ENCODE results near the gene TXNRD1.
"Not testable (repeated sequence)": the region's sequence is repeated elsewhere in the genome, so short reads cannot be mapped to it uniquely, and the experiment has no call there.

The TXNRD1 gene

DNA sequence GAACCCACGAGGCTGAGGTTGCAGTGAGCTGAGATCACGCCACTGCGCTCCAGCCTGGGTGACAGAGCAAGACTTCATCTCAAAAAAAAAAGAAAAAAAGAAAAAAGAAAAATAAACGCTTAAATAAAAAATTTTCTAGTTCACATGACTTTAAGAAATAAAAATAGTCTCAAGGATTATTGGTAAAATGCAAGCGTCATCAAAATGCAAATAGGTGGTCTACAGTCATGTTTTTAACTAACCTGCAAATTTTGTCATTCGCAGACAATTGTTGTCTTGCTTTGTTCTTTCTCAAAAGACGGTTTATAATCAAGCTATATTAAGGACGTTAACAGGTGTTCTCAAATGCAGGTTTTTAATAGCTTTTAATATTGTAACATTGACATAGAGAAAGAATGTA lies 22.4 kb downstream of the TXNRD1 start:
- no peak for DNase-seq (ENCODE audit: low read depth)

DNA sequence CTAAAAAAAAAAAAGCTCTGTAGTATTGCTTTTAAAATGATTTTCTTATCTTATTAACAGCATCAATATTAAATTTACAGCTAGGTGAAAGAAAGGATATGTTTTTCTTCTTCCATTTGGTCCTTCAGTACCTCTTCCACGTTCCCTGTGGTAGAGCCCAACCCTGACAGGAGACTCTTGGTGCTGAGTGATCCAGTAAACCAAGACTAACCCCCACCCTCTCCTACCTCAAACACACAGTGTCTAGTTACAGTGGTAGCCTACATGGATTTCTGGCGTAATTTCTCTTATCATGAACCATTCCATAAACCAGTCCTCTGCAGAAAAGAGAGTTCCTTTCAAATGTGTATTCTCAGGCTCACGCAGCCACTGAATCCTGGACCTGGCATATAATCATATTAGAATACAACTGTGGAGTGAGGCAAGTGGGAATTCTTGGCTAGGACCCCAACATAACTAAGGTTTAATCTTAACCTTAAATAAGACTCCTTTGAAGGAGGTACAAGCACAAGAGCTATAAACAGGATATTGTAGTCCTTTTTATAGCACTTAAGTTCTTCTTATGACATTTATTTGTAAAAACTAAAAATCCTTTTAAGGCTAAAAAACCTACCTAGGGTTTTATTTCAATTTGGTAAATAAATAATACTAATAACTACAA lies 27.1 kb downstream of the TXNRD1 start:
- DNase-seq (ENCODE audit: low read depth), result no peak

DNA sequence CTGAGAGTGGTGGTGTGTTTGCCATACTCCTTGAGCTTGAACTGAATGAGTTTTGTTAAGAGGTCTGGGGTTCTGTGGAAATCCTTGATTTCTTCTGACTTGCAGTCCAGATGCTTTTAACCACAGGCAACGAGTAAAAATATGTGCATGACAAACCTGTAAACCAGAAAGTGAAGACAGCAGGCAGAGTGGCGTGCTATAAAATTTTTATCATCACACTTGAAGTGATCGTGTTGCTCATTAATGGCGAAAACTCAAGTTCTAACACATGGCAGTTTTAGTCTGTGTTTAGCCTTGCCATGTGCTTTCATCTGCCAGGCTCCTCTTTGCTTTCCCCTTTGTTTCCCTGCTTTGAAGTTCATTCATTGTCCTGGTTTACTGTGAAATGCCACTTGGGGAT lies 28.0 kb downstream of the TXNRD1 start:
- DNase-seq (ENCODE audit: low read depth), result no peak

DNA sequence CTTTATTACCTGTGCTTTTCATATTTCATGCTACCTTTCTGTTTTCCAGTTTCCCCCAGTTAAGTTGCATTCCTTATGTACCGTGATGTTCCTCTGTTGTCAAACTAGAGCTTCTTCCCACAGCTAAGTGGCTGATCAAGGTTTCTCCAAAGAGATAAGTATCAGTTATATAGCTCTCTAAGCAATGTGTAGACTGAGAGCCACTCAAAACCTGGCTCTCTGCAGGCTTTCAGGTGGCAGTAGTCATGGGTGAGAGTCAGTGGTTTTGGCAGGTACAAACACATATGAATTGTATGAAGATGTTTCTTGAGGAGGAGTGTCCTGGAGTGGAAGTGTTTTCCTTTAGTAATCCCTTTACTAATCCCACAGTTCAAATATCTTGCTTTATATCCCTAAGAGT lies 28.4 kb downstream of the TXNRD1 start:
- DNase-seq (ENCODE audit: low read depth), result no peak

DNA sequence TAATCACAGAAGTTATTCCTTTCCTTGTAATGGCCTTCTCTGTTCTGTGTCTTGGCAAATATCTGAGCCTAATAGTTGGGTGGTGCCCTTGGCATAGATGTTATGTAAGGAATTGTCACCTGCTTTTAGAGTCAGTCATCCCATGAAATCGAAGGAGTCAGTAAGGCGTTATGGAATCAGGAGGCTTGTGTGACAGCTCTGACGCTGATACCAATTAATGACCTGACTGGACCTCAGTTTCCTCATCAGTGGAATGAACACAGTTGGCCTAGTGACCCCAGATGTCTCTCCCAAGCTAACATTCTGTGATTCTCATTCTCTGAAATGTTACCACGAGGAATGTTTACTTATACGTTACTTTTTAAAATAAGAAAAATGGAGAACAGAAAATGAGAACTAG lies 32.1 kb downstream of the TXNRD1 start:
- DNase-seq (ENCODE audit: low read depth), result no peak

DNA sequence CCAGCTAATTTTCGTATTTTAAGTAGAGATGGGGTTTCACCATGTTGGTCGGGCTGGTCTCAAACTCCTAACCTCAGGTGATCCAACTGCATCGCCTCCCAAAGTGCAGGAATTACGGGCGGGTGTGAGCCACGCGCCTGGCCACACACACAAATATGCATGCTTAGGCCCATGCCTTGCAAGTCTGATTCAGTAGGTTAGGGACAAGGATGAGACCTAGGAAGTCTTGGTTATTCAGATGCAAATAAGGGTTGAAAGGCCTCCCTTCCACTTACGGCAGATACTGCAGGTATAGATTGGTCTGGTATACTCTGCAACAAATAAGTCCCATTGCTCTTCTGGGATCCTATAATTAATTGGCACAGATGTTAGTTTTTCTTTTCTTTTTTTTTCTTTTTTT lies 32.9 kb downstream of the TXNRD1 start:
- no peak for DNase-seq (ENCODE audit: low read depth)

DNA sequence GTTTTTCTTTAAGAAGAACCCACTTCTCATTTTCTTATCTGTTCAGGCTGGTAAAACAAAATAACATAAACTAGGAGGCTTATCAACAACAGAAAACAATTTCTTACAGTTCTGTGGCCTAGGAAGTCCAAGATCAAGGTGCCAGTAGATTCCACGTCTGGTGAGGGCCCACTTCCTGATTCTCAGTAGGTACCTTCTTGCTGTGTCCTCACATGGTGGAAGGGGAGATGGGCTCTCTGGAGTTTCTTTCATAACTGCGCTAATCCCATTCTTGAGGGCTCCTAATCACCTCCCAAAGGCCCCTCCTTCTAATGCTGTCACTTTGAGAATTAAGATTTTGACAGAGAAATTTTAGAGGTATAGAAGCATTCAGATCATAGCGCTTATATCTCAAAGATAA lies 33.4 kb downstream of the TXNRD1 start:
- no peak for DNase-seq (ENCODE audit: low read depth)

DNA sequence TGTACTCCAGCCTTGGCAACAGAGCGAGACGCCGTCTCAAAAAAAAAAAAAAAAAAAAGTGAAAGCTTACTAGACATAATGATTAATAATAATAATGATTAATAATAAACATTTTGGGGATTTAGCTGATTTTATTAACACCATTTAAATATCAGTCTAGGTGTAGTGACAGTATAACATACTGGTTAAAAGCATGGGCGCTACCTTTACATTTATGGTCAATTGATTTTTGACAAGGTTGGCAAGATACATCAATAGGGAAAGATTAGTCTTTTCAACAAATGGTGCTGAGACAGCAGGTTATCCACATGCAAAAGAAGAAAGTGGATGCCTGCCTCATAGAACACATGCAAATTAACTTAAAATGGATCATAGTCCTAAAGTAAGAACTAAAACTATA lies 34.3 kb downstream of the TXNRD1 start:
- DNase-seq (ENCODE audit: low read depth), result no peak

DNA sequence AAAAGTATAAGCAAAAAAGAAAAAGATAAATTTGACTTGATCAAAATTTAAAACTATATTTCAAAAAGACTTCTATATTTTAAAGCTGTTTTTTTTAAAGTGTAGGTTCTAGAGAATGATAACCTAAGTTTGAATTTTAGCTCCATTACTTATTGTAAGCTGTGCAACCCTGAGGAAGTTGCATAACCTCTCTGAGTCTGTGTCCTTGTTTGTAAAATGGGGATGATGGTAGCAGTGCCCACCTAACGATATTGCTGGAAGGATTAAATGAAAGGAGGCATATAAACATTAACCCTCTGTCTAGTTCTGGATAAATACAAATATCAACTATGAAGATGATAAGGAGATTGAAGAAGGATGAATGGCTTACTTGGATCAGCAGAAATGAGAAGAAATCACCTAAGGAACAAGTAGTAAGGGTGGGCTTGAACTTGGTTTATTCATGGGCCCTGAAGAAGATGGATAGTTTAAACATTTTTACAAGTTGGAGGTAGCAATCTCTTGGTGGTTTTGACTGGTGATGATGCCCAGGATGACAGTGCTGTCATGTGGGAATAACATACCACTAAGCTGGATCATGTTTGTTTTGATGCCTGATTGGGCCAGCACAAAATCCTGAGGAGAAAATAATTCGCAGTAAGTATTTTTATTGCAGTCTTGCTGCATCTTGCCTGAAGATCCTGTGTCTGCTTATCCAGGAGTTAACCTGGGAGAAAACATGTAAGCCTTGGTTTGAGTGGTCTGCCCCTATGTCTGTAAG lies 35.0 kb downstream of the TXNRD1 start:
- DNase-seq (ENCODE audit: low read depth), result no peak

DNA sequence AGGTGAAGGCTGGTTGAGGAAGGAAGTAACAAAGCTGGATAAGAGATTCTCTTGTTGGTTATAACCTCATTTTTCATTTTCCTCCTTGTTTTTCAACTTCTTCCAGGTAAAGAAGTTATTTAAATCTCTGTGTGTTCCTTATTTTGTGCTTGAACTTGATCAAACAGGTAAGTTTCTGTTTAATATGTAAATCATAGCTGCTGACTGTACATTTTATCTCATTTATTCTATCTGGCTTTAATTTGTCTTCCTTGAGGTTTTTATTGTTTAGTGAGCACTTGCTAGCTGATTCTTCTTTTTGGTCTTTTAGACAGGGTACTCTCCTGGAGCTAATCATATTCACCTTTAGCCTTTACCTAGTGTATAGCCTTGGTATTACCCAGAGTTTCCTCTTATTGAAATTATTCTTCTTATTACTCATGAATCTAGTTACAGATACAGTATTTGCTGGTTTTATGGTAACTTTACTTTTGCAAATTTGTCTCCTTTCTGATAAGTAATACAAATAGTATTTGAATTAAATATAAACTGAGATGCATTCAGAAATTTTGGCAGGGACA lies 42.4 kb downstream of the TXNRD1 start:
- no peak for DNase-seq (ENCODE audit: low read depth)

DNA sequence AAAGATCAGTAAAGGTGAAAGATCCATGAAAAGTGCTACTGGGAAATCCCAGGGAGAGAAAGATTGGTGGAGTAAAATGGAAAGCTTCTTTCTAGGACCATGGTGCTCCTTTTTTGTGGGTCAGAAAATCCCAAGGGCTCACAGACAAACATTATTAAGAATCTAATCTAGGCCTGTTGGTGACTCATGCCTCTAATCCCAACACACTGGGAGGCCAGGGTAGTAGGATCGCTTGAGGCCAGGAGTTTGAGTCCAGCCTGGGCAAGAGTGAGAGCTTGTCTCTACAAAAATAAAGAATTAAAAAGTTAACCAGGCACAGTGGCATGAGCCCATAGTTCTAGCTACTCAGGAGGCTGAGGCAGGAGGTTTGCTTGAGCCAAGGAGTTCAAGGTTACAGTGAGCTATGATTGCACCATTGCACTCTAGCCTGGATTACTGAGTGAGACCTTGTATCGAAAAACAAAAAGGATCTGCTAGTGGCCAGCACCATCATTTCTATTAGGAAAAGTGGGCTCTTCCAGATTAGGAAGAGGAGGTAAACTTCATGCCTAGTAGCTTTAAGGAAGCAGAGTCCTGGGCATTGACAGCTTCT lies 43.0 kb downstream of the TXNRD1 start:
- DNase-seq (ENCODE audit: low read depth), result no peak

DNA sequence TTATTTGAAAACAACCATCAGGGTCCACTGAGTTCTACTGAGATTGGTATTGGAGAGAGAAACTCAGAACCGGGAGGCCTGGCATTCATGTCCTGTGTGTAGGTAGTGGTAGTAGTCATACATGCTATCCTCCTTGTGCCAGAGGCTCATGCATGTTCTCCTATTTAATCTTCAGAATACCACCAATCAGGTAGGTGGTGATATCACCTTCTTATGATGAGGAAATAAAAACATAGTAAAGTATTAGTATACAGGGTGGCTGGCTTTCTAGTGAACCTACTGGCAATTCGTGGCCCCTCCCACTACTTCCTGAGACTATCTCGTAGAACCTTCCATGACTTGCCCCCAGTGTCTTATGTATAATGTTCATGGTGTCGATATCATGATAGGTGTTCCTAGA lies 47.4 kb downstream of the TXNRD1 start:
- no peak for DNase-seq (ENCODE audit: low read depth)

DNA sequence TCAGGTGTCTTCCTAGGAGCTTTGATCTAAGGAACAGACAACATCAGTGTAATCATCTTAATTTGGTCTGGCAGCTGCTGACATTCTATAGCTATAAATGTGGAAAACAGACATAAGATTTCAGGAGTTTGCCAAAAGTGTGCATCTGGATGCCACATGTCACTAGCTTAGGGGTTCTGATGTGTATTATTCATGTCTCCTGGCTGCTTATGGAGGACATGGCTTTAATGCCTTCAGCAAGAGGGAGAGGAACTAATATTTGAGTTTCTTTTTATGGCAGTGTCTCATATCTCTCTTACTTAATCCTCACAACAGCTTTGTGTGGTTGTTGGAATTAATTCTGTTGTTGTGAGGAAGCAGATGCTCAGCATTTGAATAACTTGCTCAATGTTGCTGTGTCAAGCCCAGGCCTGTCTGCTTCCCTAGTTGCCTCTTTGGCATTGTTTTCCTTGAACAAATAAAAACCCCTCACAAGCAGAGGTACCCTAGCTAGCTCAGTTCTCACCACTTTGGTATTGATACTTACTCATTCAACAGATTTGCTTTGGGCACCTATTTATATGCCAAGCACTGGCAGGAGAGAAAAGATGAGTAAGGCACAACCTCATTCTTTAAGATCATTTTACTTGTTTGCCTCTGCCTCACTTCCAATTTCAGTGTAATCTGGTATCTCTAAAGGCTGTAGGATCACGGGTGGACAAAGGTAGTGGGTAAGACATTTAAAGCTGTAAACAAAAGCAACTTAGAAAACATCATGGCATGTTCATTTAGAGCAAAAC lies 48.2 kb downstream of the TXNRD1 start:
- no peak for DNase-seq (ENCODE audit: low read depth)

DNA sequence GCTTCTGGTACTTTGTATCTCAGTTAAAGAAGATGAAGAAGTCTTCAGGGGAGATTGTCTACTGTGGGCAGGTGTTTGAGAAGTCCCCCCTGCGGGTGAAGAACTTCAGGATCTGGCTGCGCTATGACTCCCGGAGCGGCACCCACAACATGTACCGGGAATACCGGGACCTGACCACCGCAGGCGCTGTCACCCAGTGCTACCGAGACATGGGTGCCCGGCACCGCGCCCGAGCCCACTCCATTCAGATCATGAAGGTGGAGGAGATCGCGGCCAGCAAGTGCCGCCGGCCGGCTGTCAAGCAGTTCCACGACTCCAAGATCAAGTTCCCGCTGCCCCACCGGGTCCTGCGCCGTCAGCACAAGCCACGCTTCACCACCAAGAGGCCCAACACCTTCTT lies 49.9 kb downstream of the TXNRD1 start:
- DNase-seq (ENCODE audit: low read depth), result not testable (repeated sequence)

DNA sequence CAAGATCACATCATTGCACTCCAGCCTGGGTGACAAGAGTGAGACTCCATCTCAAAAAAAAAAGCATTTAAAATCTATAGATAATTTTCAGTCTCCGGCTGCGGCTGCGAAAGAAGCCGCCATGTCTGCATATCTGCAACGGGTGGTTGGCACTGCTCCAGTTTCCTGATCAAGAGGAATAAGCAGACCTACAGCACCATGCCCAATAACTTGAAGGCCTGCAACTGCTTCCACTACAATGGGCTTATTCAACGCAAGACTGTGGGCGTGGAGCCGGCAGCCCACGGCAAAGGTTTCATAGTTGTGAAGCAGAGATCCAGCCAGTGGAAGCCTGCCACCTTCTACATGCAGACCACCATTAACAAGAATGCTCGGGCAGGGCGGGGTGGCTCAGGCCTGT lies 57.4 kb downstream of the TXNRD1 start:
- no peak for DNase-seq (ENCODE audit: low read depth)

DNA sequence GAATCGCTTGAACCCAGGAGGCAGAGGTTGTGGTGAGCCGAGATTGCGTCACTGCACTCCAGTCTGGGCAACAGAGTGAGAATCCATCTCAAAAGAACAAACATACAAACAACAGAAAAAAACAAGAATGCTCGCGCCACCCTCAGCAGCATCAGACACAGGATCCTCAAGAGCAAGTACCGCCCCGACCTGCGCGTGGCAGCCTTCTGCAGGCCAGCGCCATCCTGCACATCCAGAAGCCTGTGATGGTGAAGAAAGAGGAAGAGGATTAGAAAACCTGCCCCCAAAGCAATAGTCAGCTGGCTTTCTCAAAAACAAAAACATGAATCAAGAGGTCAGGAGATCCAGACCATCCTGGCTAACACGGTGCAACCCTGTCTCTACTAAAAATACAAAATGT lies 57.9 kb downstream of the TXNRD1 start:
- DNase-seq (ENCODE audit: low read depth), result no peak

DNA sequence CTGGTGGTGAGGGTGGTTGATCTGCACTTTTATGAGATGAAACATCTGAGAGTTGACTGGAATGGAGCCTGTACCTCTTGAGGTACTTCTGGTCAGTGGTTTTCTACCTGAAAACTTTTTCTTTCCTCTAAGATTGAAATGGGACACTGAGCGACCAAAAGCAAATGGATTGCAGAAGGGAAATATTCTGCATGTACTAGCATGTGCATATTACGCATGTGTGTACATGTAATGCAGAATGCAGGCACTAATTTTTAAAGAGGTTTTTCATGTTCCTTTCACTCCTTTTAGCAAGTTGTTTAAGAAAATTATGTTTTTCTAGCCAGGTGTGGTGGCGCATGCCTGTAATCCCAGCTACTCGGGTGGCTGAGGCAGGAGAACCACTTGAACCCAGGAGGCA lies 59.2 kb downstream of the TXNRD1 start:
- no peak for DNase-seq (ENCODE audit: low read depth)

DNA sequence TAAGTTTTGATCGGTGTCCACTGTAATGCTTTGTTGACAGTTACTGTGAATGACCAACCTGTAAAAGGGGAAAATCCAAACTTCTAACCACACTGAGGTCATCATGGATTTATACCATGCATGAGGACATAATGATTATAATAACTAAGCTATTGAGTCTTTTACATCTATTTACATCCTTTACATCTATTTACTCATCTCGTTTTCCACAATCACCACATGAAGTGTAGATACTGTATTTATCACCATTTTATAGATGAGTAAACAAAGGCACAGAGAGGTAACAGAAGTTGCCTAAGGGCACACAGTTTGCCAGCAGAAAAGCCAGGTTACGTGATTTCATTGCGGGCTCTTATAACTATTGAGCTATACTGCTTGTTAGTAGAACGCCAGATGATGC lies 60.1 kb downstream of the TXNRD1 start:
- DNase-seq (ENCODE audit: low read depth), result no peak

DNA sequence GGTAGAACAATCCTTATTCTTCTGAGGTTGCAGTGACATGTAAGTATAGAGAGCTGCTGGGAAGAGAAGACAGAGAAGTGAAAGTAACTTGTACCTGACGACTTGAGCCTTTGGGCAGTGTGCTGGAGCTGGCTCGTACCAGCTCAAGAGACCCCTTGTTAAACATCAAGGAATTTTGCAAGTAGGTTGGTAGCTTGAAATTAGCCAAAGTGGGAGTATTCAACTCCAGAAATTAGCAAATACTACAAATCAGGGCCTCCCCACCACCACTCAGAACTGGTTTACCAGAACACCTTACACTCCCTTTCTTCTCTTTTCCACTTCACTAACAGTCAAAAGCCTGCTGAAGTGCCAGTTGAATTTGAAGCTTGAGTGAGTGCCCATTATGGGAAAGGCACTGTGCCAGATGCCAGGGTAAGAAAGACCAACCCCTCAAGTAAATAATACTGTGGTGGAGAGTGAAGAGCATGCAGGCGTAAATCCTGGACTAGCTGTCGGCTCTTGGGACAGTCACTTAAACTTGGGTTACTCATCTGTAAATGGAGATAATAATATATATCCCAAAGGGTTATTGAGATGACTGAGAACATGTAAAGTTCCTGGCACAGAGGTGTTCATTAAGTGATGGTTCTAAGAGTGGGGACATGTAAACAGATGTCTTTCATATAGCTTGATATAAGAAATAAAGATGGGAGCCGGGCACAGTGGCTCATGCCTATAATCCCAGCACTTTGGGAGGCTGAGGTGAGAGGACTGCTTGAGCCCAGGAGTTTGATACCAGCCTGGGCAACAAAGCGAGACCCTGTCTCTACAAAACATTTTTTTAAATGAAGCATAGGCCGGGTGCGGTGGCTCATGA lies 60.9 kb downstream of the TXNRD1 start:
- DNase-seq (ENCODE audit: low read depth), result no peak

DNA sequence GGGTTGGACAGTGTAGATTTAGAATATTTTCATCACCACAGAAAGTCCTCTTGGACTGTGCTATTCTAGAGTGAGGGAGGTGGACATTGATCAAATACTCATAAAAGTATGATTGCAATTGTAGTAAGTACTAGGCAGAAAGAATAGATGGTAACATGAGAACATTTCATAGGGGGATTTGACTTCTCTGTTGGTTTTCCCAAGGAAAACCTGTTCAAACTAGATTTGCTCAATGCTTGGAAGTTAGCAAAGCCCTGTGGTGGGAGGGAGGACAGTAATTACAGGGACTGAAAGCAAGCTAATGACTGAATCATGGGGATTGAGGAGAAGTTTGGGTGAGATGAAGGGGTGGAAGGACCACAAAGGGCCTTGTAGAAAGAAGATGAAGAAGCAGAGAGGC lies 63.6 kb downstream of the TXNRD1 start:
- DNase-seq (ENCODE audit: low read depth), result no peak

DNA sequence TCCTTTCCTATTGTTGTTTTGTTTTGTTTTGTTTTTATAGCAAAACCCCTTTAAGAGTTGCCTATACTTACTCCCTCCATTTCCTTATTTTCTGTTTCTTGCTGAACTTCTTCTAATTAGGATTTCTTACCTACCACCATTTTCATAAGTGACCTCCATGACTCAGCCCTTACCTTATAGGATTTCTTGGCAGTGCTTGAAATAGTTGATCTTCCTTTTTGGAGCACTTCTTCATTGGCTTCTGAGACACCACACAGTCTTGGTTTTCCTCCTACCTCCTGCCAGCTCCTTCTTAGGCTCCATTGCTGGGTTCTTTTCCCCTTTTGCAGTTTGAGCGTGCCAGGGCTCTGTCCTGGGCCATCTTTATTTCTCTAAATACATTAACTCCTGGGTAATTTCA lies 64.5 kb downstream of the TXNRD1 start:
- DNase-seq (ENCODE audit: low read depth), result no peak
